ENCODE results near the gene ACE.

The ACE gene

DNA sequence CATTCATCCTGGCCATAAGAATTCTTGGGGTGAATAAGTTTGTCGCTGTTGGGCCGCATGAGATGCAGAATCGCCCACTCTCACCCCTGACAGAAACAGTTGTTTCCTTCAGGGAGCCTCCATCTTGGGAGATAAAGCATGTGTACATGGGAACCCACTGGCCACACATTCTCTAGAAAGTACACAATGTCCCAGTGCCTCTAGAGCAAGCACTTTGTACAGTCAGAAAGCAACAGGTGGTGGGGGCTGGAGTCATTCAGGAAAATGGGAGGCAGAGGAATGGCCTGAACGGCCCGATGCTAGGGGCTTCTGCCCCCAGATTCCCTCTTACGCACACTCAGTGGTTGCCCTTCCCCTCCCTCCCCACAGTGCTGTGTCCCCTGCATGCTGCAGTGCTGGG lies 16.1 kb downstream of the ACE start:
- DNase-seq, result no peak

DNA sequence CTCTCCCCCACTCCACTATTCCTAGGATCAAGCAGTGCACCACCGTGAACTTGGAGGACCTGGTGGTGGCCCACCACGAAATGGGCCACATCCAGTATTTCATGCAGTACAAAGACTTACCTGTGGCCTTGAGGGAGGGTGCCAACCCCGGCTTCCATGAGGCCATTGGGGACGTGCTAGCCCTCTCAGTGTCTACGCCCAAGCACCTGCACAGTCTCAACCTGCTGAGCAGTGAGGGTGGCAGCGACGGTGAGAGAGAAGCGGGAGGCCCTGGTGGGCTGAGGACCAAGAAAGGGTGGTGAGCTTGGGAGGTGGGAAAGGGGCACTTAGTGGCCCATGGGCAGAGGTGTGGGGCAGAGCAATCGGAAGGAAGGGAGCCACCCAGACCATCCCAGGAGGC lies 16.6 kb downstream of the ACE start:
- no peak for DNase-seq

DNA sequence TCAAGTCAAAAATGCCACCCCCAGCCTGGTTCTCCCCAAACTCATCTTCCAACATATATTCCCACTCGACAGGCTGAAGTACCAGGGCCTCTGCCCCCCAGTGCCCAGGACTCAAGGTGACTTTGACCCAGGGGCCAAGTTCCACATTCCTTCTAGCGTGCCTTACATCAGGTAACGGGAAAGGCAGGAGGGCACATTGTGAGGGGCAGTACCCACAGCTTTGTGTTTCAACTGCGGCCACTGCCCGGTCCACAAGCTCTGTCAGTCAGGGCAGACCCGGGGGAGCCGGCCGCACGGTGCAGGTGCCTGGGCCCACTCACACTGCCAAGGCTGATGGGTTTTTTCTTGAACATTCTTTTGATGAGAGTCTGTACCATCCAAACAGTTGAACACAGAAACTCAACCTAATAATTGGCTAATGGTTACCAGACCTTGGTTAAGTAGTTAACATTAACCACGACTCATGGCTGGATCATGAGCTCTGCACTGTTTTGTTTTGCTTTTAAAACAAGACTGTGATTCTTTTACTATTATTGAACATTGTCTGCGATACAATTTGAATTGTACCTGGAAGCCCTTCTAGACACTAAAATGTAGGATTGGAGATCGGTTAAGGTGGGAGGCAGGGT lies 17.6 kb downstream of the ACE start:
- DNase-seq, result no peak

DNA sequence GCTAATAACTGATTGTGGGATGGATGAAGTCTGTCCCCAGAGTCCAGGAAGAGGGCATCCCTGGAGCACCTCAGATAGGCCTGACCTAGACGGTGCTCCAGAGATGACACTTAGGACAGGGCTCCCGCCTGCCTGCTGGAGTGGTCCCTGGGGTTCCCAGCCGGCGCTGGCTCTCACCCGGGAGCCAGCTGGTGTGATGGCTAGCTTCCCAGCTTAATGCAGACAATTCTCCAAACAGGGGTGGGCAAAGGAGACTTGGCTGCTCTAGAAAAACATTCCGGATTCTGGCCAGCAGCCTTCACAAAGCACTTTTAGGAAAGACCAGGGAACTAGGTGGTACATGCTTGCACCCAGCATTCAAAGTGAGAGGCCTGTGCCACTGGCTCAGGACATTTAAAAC lies 18.6 kb downstream of the ACE start:
- no peak for DNase-seq

DNA sequence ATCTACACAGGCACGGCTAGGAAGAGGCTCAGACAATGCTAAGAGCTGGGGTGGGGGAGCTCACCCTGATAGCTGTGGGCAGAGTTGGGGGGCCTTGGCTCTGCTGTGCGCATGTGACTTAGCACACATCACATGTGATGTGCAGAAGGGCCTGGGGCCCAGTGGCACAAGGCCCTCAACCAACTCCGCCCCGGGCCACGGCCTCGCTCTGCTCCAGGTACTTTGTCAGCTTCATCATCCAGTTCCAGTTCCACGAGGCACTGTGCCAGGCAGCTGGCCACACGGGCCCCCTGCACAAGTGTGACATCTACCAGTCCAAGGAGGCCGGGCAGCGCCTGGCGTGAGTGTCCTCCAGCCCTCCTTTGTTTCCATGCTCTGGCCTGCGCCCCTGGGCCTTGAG lies 19.3 kb downstream of the ACE start:
- no peak for DNase-seq

DNA sequence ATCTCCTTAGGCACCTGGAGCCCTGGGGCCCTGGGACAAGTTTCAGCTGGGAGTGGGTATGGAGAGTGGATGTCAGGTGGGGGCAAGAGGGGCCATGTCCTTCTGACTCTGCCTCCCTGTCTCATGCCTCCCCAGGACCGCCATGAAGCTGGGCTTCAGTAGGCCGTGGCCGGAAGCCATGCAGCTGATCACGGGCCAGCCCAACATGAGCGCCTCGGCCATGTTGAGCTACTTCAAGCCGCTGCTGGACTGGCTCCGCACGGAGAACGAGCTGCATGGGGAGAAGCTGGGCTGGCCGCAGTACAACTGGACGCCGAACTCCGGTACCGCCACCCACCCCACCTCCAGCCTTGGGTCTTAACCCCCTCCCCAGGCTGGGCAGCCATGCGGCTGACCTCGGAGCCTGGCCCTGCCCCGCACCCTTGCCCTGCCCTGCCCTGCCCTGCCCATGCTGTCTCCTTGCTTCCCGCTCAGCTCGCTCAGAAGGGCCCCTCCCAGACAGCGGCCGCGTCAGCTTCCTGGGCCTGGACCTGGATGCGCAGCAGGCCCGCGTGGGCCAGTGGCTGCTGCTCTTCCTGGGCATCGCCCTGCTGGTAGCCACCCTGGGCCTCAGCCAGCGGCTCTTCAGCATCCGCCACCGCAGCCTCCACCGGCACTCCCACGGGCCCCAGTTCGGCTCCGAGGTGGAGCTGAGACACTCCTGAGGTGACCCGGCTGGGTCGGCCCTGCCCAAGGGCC lies 20.0 kb downstream of the ACE start:
- DNase-seq, result no peak

DNA sequence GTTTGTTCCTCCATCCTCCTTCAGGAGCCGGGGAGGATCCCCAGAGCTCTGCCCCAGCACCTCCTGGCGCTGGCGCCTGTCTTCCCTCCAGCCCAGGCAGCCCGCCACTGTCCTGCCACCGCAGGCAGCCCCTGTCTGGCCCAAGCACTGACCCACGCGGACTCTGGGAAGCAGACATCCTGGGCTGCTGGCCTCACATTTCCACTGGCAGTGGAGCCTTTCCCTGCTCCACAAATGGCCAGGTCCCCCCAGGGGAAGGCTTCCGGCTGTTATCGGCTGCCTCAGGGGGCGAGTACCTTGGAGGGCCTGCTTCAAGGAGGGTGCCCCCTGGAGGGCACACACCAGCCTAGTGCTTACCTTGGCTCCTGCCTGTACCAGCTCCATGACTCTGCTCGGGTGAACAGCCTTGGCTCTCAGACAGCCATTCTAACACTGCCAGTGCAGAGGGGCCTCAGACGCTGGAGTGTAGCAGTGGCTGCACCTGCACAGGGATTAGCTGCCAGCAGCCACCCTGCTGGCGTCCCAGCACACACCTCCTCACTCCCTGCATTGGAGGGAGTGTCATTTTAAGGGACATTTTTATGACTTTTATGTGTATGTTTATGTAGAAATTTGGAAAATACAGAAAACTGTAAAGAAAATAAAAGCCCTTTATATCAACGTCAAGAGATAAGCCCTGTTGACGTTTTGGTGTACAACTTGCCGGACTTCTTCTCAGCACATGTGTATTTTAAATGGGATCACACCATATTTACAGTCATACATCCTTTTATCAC lies 21.0 kb downstream of the ACE start:
- DNase-seq, result no peak

DNA sequence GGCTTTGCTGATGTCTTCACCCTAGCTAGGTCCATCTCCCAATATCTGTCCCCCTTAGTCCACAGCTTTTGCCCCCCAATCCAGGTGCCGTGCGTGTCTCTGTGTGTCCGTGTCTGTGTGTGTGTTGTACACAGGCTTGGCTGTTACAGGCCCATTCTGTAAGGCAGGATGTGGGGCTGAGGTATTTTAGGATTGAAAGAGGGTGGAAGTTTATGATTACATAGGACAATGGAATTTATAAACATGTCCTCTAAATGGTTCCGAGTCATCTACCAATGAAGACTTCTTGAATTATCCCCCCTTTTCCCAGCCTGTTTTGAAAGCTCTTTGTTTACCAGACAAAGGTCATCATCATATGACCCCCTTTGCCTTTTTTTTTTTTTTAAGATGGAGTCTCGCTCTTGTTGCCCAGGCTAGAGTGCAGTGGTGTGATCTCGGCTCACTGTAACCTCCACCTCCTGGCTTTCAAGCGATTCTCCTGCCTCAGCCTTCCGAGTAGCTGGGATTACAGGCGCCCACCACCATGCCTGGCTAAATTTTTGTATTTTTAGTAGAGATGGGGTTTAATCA lies 21.9 kb downstream of the ACE start:
- DNase-seq, result no peak

DNA sequence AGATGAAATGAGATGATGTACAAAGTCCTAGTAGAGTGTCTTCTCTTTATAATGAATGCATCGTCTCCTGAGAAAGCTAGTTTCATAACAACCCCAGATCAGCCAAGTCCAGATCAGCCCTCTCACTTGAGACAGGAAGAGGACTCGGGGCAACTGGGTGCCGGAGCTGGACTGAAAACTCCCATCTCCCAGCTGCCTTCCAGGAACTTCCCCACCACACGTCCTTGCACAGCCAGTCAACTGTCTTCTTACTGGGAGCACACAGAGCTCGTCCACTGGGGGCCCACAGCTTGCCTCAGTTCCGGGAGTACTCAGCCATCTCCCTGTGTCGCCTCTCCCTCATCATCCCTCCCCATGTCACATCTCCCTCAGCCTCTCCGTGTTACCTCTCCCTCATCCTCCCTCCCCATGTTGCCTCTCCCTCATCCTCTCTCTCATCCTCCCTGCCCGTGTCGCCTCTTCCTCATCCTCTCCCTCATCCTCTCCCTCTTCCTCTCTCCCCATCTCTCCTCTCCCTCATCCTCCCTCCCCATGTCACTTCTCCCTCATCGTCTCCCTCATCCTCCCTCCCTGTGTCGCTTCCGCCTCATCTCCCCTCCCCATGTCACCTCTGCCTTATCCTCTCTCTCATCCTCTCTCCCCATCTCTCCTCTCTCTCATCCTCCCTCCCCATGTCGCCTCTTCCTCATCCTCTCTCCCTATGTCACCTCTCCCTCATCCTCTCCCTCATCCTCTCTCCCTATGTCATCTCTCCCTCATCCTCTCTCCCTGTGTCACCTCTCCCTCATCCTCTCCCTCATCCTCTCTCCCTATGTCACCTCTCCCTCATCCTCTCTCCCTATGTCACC lies 23.9 kb downstream of the ACE start:
- no peak for DNase-seq

DNA sequence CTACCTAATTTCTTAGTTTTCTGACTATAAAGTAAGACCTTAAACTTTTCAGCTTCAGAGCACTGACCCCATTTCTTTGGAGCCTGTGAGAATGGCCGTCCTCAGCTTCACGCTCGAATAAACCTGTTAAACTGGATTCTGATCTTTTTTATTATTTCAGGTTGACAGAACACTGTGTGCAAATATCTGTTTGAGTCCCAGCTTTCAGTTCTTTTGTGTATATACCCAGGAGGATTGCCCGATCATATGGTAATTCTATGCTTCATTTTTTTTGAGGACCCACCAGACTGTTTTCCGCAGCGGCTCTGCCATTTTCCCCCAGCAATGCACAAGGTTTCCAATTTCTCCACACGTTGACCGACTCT lies 26.5 kb downstream of the ACE start:
- no peak for DNase-seq

DNA sequence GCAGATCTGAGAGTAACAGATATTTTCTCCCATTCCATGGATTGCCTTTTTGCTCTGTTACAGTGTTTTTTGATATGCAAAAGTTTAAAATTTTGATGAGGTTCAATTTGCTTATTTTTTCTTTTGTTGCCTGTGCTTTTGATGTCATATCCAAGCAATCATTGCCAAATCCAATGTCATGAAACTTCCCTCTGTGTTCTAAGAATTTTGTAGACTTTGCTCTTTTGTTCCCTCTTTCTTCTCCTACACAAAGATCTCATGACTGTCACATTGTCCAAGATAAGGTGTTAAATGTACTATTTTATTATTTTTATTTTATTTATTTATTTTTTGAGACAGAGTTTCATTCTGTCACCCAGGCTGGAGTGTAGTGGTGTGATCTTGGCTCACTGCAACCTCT lies 27.4 kb downstream of the ACE start:
- DNase-seq, result no peak

DNA sequence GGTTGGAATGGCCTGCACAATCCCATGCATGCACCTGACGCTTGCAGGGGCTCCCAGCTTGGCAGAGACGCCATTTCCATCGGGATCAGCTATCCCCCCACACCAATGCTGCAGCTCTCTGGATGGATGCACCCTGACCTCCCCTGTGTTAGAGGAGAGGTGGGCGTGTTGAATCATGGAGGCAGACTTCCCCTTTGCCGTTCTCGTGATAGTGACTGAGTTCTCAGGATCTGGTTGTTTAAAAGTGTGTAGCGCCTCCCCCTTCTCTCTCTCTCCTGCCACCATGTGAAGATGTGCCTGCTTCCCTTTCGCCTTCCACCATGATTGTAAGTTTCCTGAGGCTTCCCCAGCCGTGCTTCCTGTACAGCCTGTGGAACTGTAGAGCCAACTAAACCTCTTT lies 28.5 kb downstream of the ACE start:
- no peak for DNase-seq

DNA sequence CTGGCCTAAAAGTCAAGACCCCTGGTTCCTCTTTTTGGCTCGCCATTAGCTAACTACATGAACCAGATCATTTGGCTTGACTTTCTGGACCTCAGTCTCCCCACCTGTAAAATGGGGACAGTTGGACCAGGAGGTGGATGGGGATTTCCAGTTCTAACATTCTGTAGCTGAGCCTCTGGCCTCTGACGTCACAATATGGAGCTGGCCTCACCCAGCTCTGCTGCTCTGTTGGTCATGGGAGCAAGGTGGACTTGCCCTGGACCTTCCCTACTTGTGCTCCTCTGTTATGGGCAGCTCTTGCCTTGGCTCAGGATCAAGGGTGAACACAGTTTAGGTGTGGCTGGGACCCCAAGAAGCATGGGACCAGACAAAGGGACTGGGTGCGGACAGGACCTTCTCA lies 29.8 kb downstream of the ACE start:
- no peak for DNase-seq

DNA sequence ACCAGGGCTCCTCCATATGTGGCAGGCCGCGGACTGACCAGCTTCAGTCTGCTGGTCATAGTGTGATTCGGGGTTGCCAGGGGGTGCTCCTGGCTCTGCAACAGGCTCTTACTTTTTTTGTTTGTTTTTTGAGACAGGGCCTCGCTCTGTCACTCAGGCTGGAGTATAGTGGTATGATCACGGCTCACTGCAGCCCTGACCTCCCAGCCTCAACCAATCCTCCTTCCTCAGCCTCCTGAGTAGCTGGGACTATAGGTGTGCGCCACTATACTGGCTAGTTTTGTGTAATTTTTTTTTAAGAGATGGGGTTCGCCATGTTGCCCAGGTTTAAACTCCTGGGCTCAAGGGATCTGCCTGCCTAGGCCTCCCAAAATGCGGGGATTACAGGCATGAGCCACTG lies 34.5 kb downstream of the ACE start:
- DNase-seq, result no peak

DNA sequence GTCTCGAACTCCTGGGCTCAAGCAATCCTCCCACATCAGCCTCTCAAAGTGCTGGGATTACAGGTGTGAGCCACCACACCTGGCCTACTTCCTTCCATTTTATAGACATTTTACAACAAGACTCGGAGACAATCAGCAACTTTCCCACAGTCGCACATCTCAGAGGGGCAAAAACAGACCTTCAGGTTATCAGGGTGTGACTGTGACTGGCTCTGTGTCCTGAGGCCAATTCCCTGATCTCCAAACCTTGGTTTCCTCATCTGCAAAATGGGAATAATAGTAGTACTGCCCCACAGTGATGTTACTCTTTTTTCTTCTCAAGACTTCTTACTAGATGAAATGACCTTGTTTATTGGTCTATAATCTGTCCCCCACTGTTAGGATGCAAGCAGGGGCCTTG lies 35.5 kb downstream of the ACE start:
- DNase-seq, result no peak

DNA sequence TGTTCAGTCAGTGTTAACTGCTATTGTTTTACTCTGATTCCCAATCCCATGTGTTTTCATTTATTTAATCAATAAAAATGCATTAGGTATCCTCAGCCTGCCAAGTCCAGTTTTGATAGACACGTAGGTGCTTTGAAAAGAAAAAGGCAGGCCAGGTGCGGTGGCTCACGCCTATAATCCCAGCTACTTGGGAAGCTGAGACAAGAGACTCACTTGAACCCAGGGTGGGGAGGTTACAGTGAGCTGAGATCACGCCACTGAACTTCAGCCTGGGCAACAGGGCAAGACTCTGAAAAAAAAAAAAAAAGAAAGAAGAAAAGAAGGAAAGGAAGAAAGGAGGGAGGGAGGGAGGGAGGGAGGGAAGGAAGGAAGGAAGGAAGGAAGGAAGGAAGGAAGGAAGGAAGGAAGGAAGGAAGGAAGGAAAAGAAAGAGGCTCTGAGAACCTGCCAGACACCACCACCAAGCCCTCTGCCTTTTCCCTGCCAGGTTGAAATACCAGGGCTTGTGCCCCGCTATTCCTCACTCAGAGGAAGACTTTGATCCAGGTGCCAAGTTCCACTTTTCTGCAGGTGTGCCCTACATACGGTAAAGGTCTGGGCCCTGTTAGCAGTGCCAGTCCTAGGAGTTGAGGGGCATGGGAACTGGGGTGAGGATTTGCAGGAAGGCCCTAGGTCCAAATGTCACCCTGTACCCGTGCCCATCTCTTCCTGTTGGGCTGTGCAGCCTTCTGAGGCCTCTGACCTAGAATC lies 36.2 kb downstream of the ACE start:
- DNase-seq, result no peak

DNA sequence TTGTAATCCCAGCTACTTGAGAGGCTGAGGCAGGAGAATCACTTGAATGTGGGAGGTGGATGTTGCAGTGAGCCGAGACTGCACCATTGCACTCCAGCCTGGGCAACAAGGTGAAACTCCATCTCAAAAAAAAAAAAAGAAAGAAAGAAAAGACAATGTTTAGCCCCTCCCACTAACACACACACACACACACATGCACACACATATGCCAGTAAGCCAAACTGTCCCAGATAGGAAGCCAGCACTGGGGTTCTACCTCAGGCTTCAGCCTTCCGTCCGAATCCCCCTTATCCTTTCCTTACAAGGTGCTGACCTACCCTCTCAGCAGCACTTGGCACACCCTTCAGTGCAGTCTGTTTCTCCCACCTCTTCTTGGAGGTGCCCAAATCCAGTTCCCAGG lies 37.6 kb downstream of the ACE start:
- DNase-seq, result no peak

DNA sequence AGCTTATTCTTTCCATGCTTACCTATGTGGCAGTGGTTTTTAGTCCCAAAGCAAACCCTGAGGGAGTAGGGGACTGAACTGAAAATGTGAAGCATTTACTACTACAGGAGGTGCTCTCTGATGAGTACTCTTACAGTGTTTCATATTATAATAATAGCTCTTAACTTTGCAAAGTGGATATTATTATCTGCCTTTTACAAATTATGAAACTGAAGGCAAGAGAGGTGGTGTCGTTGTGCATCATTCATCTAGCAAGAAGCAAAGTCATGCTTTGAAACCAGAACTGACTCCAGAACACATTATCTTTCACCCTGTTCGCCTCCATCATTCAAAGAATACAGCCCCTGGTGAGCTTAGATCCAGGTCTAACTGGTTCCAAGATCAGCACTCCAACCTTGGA lies 38.1 kb downstream of the ACE start:
- no peak for DNase-seq

DNA sequence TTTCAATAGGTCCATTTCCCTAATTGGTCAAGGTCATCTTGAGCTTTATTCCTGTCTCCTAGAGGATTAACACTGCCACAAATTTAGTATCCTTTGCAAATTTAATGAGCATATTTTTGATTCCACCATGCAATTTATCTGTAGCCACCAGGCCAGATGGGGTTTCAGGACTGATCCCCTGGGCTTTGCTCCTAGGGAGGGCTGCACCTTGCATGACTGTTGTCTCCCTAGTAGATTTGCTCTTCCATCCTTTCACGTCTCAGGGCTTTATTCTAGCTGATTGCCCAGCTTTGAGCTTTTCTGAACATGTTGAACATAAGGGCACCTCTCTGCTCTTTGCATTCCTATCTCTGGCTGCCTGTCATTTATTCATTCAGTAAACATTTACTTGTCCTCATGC lies 38.6 kb downstream of the ACE start:
- no peak for DNase-seq

DNA sequence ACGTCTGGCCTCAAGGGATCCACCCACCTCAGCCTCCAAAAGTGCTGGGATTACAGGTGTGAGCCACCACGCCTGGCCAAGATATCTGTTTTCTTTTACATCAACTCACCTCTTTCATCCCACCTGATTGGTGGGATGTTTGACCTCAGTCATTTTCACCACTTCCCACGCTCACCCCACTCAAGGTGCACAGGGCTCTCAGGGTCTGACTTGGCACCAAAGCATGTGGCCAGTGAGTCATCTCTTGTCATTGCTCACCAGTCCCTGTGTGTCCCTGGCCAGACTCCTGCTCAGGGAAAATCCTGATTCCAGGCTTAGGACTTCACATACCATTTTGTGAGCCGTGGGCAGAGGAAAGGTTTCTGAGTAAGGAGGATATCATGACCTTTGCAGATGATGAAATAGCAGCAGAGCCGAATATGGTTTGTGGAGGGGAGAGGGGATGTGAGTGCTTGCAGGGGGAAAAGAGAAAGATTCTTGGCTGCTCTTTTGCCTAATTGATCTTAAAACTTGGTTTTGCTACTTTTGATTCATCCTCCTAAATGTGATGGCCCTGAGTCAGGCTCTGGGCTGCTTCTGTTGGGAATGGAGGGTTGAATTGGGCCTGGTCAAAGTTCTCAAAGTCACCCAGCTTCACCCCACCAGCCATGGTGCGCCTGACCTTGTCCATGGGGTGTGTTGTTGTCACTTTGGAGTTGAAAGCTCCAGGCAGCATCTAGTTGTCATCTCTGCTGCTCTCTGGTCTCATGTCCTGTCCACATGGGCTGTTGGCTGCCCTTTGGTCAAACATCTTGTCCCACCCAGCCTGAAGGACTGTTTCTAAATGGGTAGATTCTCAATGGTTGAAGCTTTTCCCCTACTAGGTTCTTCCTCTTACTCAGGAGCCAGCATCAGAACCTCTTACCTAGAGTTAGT lies 40.3 kb downstream of the ACE start:
- DNase-seq, result no peak
